ENCODE data around the gene ALDH2. TPM values are rescaled to one million over a fixed set of nuclear protein-coding genes. Genes with fewer than 3 reads are reported as not detected.
"Not testable (repeated sequence)": the region's sequence is repeated elsewhere in the genome, so short reads cannot be mapped to it uniquely, and the experiment has no call there.

The ALDH2 gene
- total and polyA plus RNA-seq, 12 donors, result 52.2 to 536 (median 338) TPM

DNA sequence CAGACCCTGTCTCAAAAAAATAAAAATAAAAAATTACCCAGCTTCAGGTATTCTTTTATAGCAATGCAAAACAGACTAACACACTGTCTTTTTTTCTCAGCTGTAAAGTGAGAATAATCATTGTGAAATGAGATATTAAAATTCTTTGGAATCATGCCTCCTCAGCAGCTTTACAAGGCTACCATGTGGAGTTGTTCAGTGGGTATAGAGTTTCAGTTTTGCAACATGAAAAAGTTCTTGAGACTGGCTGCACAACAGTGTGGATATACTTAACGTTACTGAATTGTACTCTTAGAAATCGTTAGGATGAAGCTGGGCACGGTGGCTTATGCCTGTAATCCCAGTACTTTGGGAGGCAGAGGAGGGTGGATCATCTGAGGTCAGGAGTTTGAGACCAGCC is 59.6 kb downstream of the ALDH2 start:
- no peaks in the 10 kb centered on the region for H3K4me1 ChIP-seq (replicated peaks in 1 of 2)
- TF ChIP-seq, protein P1, sequence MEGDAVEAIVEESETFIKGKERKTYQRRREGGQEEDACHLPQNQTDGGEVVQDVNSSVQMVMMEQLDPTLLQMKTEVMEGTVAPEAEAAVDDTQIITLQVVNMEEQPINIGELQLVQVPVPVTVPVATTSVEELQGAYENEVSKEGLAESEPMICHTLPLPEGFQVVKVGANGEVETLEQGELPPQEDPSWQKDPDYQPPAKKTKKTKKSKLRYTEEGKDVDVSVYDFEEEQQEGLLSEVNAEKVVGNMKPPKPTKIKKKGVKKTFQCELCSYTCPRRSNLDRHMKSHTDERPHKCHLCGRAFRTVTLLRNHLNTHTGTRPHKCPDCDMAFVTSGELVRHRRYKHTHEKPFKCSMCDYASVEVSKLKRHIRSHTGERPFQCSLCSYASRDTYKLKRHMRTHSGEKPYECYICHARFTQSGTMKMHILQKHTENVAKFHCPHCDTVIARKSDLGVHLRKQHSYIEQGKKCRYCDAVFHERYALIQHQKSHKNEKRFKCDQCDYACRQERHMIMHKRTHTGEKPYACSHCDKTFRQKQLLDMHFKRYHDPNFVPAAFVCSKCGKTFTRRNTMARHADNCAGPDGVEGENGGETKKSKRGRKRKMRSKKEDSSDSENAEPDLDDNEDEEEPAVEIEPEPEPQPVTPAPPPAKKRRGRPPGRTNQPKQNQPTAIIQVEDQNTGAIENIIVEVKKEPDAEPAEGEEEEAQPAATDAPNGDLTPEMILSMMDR (IDR thresholded peaks at IDR 0.05), result no peak
- no peak for TF ChIP-seq POLR2A (IDR thresholded peaks at IDR 0.05)
- no peaks in the 10 kb centered on the region for H3K27me3 ChIP-seq
- intact Hi-C loops (cut with DNase I), result no loop called here
- WGBS, 4 donors, result 37 to 81% (median 64%) methylated on average over 3 of the region's 3 CpGs
- H3K4me3 ChIP-seq, result no peak overlapping the region
- H3K36me3 ChIP-seq (replicated peaks in 1 of 2), result no peaks in the 10 kb centered on the region
- H3K9me3 ChIP-seq (replicated peaks in 1 of 3), result no peaks in the 10 kb centered on the region
- H3K27ac ChIP-seq, result no peak overlapping the region
- DNase-seq, result peak in 1 of 7 donors; percentile 0

DNA sequence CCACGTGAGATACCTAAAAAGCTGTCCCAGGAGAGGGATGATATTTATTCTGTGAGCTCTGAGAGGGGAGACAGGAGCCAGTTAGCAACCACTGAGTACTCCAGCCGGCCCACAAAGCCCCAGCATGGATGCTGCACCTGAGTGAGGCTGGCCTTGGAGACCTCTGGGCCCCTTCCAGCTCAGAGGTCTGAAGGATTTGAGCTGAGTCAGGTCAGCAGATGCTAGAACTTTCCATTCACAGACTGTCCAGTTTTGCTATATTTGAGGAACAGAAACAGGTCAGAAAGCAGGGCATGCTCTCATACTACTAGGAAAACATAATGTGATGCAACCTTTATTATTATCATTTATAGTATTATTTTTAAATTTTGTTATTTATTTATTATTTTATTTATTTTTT is 60.3 kb downstream of the ALDH2 start:
- Histone ChIP-seq H3K4me1 (replicated peaks in 1 of 2) (no peaks in the 10 kb centered on the region), H3K27me3 (no peaks in the 10 kb centered on the region), H3K36me3 (replicated peaks in 1 of 2) (no peaks in the 10 kb centered on the region), H3K9me3 (replicated peaks in 1 of 3) (no peaks in the 10 kb centered on the region), H3K4me3 (no peak overlapping the region), H3K27ac (no peak overlapping the region)
- peak in 2 of 7 donors; percentile 12 to 20 for DNase-seq
- TF ChIP-seq, protein P1 (IDR thresholded peaks at IDR 0.05), result no peak
- no peak for TF ChIP-seq POLR2A (IDR thresholded peaks at IDR 0.05)
- intact Hi-C loops (cut with DNase I), result no loop called here
- WGBS, 4 donors, result 48 to 64% (median 57%) methylated on average over 2 of the region's 2 CpGs

DNA sequence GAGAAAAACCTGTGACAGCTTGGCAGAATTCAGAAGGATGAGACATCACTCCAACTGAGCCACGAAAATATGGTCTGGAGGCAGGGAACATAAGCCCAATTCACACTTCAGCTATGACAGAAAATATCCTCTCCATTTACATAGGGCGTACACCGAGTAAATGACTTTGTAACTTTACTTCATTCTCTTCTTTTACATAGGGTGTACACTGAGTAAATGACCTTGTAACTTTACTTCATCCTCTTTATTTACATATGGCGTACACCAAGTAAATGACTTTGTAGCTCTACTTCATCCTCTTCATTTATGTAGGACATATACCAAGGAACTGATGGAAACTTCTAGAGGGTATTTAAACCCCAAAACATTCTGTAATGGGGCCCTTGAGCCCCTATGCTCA is 61.2 kb downstream of the ALDH2 start:
- H3K27ac ChIP-seq, result no peak overlapping the region
- H3K9me3 ChIP-seq (replicated peaks in 1 of 3), result no peaks in the 10 kb centered on the region
- H3K36me3 ChIP-seq (replicated peaks in 1 of 2), result no peaks in the 10 kb centered on the region
- no peak for DNase-seq
- WGBS, 4 donors, result 84 to 90% (median 85%) methylated on average over 4 of the region's 4 CpGs
- intact Hi-C loops (cut with DNase I), result no loop called here
- H3K4me1 ChIP-seq (replicated peaks in 1 of 2), result no peaks in the 10 kb centered on the region
- H3K27me3 ChIP-seq, result no peaks in the 10 kb centered on the region
- TF ChIP-seq POLR2A (IDR thresholded peaks at IDR 0.05), result no peak
- TF ChIP-seq, protein P1 (IDR thresholded peaks at IDR 0.05), result no peak
- H3K4me3 ChIP-seq, result no peak overlapping the region

DNA sequence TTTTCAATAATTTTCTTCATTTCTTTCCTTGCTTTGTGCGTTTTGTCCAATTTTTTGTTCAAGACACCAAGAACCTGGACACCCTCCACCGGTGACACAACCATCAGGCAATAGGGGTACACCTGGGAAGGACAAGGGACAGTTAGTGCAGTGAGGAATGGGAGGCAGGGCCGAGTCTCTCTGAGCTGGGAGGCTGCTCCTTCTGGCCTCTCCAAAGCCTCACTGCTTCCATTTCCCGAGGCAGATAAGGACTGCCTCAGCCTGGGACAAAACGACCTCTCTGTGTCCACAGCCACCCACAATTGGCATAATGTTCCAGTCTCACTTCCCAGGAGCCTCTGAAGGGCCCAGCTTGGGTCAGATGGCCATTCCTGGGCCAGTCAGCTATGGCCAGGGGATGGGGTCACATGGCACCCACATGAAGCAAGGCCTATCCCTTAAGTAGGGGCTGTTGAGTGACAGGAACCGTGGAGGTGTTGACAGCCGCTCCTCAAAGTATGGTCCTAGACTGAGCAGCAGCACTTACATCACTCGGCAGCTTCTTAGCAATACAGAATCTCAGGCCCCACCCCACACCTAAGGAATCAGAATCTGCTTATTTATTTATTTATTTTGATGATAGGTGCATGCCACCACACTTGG is 61.7 kb downstream of the ALDH2 start:
- Histone ChIP-seq H3K4me3 (no peak overlapping the region), H3K36me3 (replicated peaks in 1 of 2) (no peaks in the 10 kb centered on the region), H3K27me3 (no peaks in the 10 kb centered on the region), H3K4me1 (replicated peaks in 1 of 2) (no peaks in the 10 kb centered on the region), H3K27ac (no peak overlapping the region), H3K9me3 (replicated peaks in 1 of 3) (no peaks in the 10 kb centered on the region)
- intact Hi-C loops (cut with DNase I), result no loop called here
- DNase-seq, result peak in 1 of 7 donors; percentile 30
- TF ChIP-seq, protein P1 (IDR thresholded peaks at IDR 0.05), result no peak
- TF ChIP-seq POLR2A (IDR thresholded peaks at IDR 0.05), result no peak
- 80 to 85% (median 82%) methylated on average over 6 to 8 of the region's 8 CpGs for WGBS, 4 donors

DNA sequence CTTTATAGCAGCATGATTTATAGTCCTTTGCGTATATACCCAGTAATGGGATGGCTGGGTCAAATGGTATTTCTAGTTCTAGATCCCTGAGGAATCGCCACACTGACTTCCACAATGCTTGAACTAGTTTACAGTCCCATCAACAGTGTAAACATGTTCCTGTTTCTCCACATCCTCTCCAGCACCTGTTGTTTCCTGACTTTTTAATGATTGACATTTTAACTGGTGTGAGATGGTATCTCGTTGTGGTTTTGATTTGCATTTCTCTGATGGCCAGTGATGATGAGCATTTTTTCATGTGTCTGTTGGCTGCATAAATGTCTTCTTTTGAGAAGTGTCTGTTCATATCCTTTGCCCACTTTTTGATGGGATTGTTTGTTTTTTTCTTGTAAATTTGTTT is 62.9 kb downstream of the ALDH2 start:
- H3K4me3 ChIP-seq; H3K27ac ChIP-seq; H3K4me1 ChIP-seq (replicated peaks in 1 of 2); H3K27me3 ChIP-seq; H3K9me3 ChIP-seq (replicated peaks in 1 of 3); H3K36me3 ChIP-seq (replicated peaks in 1 of 2); DNase-seq; intact Hi-C loops (cut with DNase I): not testable (repeated sequence)
- WGBS, 4 donors, result 76 to 98% (median 82%) methylated on average over 3 of the region's 3 CpGs

DNA sequence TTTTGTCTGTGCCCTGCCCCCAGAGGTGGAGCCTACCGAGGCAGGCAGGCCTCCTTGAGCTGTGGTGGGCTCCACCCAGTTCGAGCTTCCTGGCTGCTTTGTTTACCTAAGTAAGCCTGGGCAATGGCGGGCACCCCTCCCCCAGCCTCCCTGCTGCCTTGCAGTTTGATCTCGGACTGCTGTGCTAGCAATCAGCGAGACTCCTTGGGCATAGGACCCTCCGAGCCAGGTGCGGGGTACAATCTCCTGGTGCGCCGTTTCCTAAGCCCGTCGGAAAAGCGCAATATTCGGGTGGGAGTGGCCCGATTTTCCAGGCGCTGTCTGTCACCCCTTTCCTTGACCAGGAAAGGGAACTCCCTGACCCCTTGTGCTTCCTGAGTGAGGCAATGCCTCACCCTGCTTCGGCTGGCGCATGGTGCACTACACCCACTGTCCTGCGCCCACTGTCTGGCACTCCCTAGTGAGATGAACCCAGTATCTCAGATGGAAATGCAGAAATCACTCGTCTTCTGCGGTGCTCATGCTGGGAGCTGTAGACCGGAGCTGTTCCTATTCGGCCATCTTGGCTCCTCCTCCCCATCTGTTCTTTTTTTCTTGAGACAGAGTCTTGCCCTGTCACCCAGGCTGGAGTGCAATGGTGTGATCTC is 68.1 kb downstream of the ALDH2 start:
- H3K36me3 ChIP-seq (replicated peaks in 1 of 2); H3K4me3 ChIP-seq; H3K4me1 ChIP-seq (replicated peaks in 1 of 2); H3K9me3 ChIP-seq (replicated peaks in 1 of 3); intact Hi-C loops (cut with DNase I); H3K27me3 ChIP-seq: not testable (repeated sequence)
- peak overlapping the region in 1 of 5 donors; percentile 52 for H3K27ac ChIP-seq
- peak in 6 of 7 donors; percentile 23 to 54 (median 36) for DNase-seq
- WGBS, 4 donors, result 63 to 80% (median 73%) methylated on average over 12 to 22 of the region's 22 CpGs

DNA sequence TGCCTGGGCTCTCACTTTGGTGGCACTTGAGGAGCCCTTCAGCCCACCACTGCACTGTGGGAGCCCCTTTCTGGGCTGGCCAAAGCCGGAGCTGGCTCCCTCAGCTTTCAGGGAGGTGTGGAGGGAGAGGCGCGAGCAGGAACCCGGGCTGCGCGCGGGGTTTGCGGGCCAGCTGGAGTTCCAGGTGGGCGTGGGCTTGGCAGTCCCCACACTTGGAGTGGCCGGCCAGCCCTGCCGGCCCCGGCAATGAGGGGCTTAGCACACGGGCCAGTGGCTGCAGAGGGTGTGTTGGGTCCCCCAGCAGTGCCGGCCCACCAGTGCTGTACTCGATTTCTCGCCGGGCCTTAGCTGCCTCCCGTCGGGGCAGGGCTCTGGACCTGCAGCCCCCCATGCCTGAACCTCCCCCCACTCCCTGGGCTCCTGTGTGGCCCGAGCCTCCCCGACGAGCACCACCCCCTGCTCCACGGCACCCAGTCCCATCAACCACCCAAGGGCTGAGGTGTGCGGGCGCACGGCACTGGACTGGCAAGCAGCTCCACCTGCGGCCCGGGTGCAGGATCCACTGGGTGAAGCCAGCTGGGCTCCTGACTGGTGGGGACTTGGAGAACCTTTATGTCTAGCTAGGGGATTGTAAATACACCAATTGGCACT is 68.9 kb downstream of the ALDH2 start:
- peak in 1 of 7 donors; percentile 45 for DNase-seq
- peaks cover 0 to 10% of the 10 kb centered on the region in 2 donors for H3K36me3 ChIP-seq (replicated peaks in 1 of 2)
- 88 to 100% (median 91%) methylated on average over 2 to 28 of the region's 28 CpGs for WGBS, 4 donors
- H3K4me1 ChIP-seq (replicated peaks in 1 of 2); H3K27me3 ChIP-seq; H3K9me3 ChIP-seq (replicated peaks in 1 of 3); intact Hi-C loops (cut with DNase I); H3K4me3 ChIP-seq: not testable (repeated sequence)
- peak overlapping the region in 1 of 5 donors; percentile 52 for H3K27ac ChIP-seq

All from adrenal gland (tissue), 12 donors.